ENCODE measurements around the gene GLB1L2. TPM values are rescaled to one million over a fixed set of nuclear protein-coding genes. Genes with fewer than 3 reads are reported as not detected.

GLB1L2 gene
- total and polyA plus RNA-seq, 2 donors (not counting 1 experiment from before 2014, with no cell fraction given): under 0.01 to 0.11 TPM

DNA sequence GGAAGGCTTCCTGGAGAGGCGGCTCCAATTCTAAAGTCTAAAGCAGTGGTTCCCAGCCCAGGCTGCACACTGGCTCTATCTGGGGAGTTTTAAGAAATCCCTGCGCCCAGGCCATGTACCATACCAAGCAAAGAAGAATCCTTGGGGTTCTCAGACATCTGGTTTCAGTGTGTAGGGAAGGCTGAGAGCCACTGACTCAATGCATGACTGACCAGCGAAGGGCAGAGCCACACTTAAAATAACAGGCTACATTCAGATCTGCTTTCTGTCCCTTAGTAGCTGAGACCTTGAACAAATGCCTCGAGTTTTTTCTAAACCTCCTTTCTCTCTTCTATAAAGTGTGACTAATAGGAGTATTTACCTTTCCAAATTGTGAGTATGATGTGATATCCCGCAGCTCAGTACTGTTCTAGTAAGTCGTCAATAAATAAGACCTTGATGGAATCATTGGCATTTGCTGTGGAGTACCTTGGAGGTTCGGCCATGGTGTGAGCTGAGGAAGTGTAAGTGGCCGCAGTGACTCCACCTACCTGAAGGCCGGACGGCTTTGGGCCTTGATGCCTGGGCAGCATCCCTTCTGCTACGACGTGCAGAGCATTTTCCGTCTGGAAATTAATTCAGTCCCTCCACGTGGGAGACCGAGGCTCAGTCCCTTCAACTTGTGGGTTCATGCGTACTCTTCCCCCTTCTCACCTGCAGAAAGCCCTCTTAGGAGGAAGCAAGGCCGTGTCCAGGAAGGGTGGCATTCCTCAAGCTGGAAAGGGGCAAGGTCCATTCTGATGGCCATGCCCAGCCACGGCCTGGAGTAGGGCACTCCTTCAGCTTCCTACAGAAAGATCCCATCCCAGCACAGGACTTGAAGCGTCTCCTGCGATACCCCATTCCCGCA, 25.1 kb downstream of the GLB1L2 start:
- no peaks in the 10 kb centered on the region for H3K9me3 ChIP-seq (ENCODE audit: control insufficient read depth, insufficient read depth, low read depth, low read length)

DNA sequence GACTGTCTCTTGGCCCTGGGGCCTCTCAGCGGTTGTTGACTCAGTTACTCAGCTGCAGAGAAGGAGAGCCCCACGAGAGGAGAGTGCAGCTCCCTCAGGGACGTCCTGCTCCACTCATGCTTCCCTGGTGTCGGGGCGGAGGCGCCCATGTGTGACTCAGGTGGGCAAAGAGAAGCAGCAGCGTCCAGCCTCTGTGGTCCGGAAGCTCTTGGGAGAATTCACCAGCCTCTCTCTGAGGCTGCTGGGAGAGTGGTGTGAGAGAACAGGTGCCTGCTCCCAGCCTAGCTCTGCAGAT, 25.7 kb downstream of the GLB1L2 start:
- Histone ChIP-seq H3K79me2 (ENCODE audit: control insufficient read depth, insufficient read depth, low read length) (no peaks in the 10 kb centered on the region), H3K9ac (ENCODE audit: insufficient read depth, low read length) (no peak overlapping the region), H2AFZ (ENCODE audit: low read length) (no peak overlapping the region), H3K4me1 (ENCODE audit: control insufficient read depth, extremely low read depth, insufficient read depth, low read length) (no peaks in the 10 kb centered on the region), H3K4me3 (replicated peaks in 1 of 4; ENCODE audit: control extremely low read depth in 1 of 4, insufficient read depth in 1 of 4, low read depth in 3 of 4, low read length in 4 of 4) (no peak overlapping the region), H3K36me3 (ENCODE audit: control insufficient read depth, insufficient read depth, low read length) (no peaks in the 10 kb centered on the region), H4K20me1 (ENCODE audit: control insufficient read depth, extremely low read depth, insufficient read depth, low read length) (no peaks in the 10 kb centered on the region), H3K9me3 (ENCODE audit: control insufficient read depth, insufficient read depth, low read depth, low read length) (no peaks in the 10 kb centered on the region), H3K27ac (ENCODE audit: insufficient read depth, low read length) (no peak overlapping the region), H3K27me3 (ENCODE audit: control insufficient read depth, insufficient read depth, low read length) (no peaks in the 10 kb centered on the region), H3K4me2 (ENCODE audit: extremely low read depth, insufficient read depth, low read length) (no peak overlapping the region)
- no peak for DNase-seq (ENCODE audit: low read depth in 2 of 2)
- TF ChIP-seq CTCF (conservative IDR thresholded peaks at IDR 0.05 in 1 of 2, IDR thresholded peaks at IDR 0.05 in 1 of 2; ENCODE audit: low read depth in 1 of 2, low read length in 2 of 2) (no peak), EZH2 (IDR thresholded peaks at IDR 0.05; ENCODE audit: low read length, missing control alignments) (no peak)

More for the DNA sequence above, 25.1 kb downstream of the GLB1L2 start:
- H3K27me3 ChIP-seq (ENCODE audit: control insufficient read depth, insufficient read depth, low read length): no peaks in the 10 kb centered on the region
- H3K79me2 ChIP-seq (ENCODE audit: control insufficient read depth, insufficient read depth, low read length): no peaks in the 10 kb centered on the region
- H3K4me2 ChIP-seq (ENCODE audit: extremely low read depth, insufficient read depth, low read length): no peak overlapping the region
- H4K20me1 ChIP-seq (ENCODE audit: control insufficient read depth, extremely low read depth, insufficient read depth, low read length): no peaks in the 10 kb centered on the region
- H3K9ac ChIP-seq (ENCODE audit: insufficient read depth, low read length): no peak overlapping the region
- no peaks in the 10 kb centered on the region for H3K4me1 ChIP-seq (ENCODE audit: control insufficient read depth, extremely low read depth, insufficient read depth, low read length)
- no peak overlapping the region for H2AFZ ChIP-seq (ENCODE audit: low read length)
- no peaks in the 10 kb centered on the region for H3K36me3 ChIP-seq (ENCODE audit: control insufficient read depth, insufficient read depth, low read length)
- no peak for TF ChIP-seq EZH2 (IDR thresholded peaks at IDR 0.05; ENCODE audit: low read length, missing control alignments)
- no peak for TF ChIP-seq CTCF (conservative IDR thresholded peaks at IDR 0.05 in 1 of 2, IDR thresholded peaks at IDR 0.05 in 1 of 2; ENCODE audit: low read depth in 1 of 2, low read length in 2 of 2)
- DNase-seq (ENCODE audit: low read depth in 2 of 2): no peak
- H3K27ac ChIP-seq (ENCODE audit: insufficient read depth, low read length): no peak overlapping the region
- H3K4me3 ChIP-seq (replicated peaks in 1 of 4; ENCODE audit: control extremely low read depth in 1 of 4, insufficient read depth in 1 of 4, low read depth in 3 of 4, low read length in 4 of 4): no peak overlapping the region

DNA sequence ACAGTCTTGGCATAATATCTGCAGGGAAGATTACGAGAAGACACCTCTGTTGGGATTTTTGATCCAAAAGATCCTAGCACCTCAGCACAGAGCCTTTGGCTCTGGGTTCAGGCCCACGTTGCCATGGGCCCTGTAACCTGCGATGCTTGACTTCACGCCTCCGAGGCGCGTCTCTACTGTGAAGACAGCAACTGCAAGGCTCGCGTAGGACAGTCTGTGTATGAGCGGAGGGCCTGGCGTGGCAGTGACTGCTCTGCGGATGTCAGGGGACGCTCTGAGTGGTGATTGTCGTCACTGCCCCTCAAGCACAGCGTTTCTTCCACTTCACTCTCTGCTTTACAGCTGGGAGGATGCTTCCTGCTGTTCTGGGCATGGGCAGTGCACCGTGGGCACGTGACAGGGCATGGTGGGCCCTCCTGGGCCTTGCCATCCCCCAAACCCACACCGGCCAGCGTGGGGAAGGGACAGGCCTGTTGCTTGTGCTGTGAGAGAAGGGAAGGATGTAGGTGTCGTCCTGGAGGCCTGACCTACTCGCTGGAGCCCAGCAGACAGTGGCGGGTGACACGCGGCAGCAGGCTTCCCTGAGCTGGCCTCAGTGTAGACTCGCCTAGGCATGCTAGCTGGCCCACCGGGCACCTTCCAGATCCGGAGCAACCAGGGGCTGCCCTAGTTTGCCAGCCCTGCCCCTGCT, 26.5 kb downstream of the GLB1L2 start:
- Histone ChIP-seq H2AFZ (ENCODE audit: low read length) (no peak overlapping the region), H3K4me1 (ENCODE audit: control insufficient read depth, extremely low read depth, insufficient read depth, low read length) (no peaks in the 10 kb centered on the region), H3K4me2 (ENCODE audit: extremely low read depth, insufficient read depth, low read length) (no peak overlapping the region), H4K20me1 (ENCODE audit: control insufficient read depth, extremely low read depth, insufficient read depth, low read length) (no peaks in the 10 kb centered on the region), H3K4me3 (replicated peaks in 1 of 4; ENCODE audit: control extremely low read depth in 1 of 4, insufficient read depth in 1 of 4, low read depth in 3 of 4, low read length in 4 of 4) (no peak overlapping the region), H3K36me3 (ENCODE audit: control insufficient read depth, insufficient read depth, low read length) (no peaks in the 10 kb centered on the region), H3K9ac (ENCODE audit: insufficient read depth, low read length) (no peak overlapping the region), H3K9me3 (ENCODE audit: control insufficient read depth, insufficient read depth, low read depth, low read length) (no peaks in the 10 kb centered on the region), H3K79me2 (ENCODE audit: control insufficient read depth, insufficient read depth, low read length) (no peaks in the 10 kb centered on the region), H3K27ac (ENCODE audit: insufficient read depth, low read length) (no peak overlapping the region), H3K27me3 (ENCODE audit: control insufficient read depth, insufficient read depth, low read length) (no peaks in the 10 kb centered on the region)
- DNase-seq (ENCODE audit: low read depth in 2 of 2): no peak
- TF ChIP-seq EZH2 (IDR thresholded peaks at IDR 0.05; ENCODE audit: low read length, missing control alignments) (no peak), CTCF (conservative IDR thresholded peaks at IDR 0.05 in 1 of 2, IDR thresholded peaks at IDR 0.05 in 1 of 2; ENCODE audit: low read depth in 1 of 2, low read length in 2 of 2) (no peak)
